HUES6 (cell line): ENCODE measurements around the gene VTI1A.

ENCODE experiments used
- H3K27ac ChIP-seq: 2 replicates; pipeline ENCODE4 v1.7.0; 2013; ENCODE audit warnings: low read depth, mild to moderate bottlenecking, low read length, inconsistent platforms
- H3K27me3 ChIP-seq: 2 replicates; pipeline ENCODE4 v1.6.1; 2013; ENCODE audit warnings: low read length; ENCODE audit not compliant: control insufficient read depth, insufficient read depth
- H3K36me3 ChIP-seq: 2 replicates; pipeline ENCODE4 v1.6.1; 2013; ENCODE audit warnings: low read length; ENCODE audit not compliant: control insufficient read depth, insufficient read depth
- H3K4me1 ChIP-seq: 2 replicates; pipeline ENCODE4 v1.6.1; 2013; ENCODE audit warnings: low read length; ENCODE audit not compliant: control insufficient read depth, insufficient read depth
- H3K4me3 ChIP-seq: 2 replicates; pipeline ENCODE4 v1.5.1; 2013; ENCODE audit warnings: low read depth, low read length
- H3K9ac ChIP-seq: one replicate; pipeline ENCODE4 v1.6.1; 2013; ENCODE audit warnings: mild to moderate bottlenecking, low read length
- H3K9me3 ChIP-seq: 2 replicates; pipeline ENCODE4 v1.6.1; 2013; ENCODE audit warnings: low read depth, low read length; ENCODE audit not compliant: control insufficient read depth, insufficient read depth

VTI1A gene

GRCh38 chr10:112823604-112824003 lies 376.6 kb downstream of the VTI1A start:
- Histone ChIP-seq H3K4me3 (no peak overlapping the region), H3K9ac (no peak overlapping the region), H3K27ac (no peak overlapping the region), H3K36me3 (no peaks in the 10 kb centered on the region), H3K9me3 (no peaks in the 10 kb centered on the region), H3K4me1 (no peaks in the 10 kb centered on the region; the same call in 1 of the 2 replicates), H3K27me3 (no peaks in the 10 kb centered on the region)

- Histone ChIP-seq H3K9ac (no peak overlapping the region), H3K27me3 (no peaks in the 10 kb centered on the region), H3K9me3 (no peaks in the 10 kb centered on the region), H3K4me3 (no peak overlapping the region), H3K36me3 (no peaks in the 10 kb centered on the region), H3K4me1 (peaks cover 11% of the 10 kb centered on the region), H3K27ac (no peak overlapping the region)
Measured at GRCh38 chr10:112826018-112826697, 379.1 kb downstream of the VTI1A start.

- H3K9ac ChIP-seq, result no peak overlapping the region
- no peak overlapping the region for H3K27ac ChIP-seq
- no peak overlapping the region for H3K4me3 ChIP-seq
- peaks cover 21% of the 10 kb centered on the region for H3K4me1 ChIP-seq
- no peaks in the 10 kb centered on the region for H3K27me3 ChIP-seq
- no peaks in the 10 kb centered on the region for H3K9me3 ChIP-seq
- no peaks in the 10 kb centered on the region for H3K36me3 ChIP-seq
Measured at GRCh38 chr10:112827086-112827485, 380.1 kb downstream of the VTI1A start.

GRCh38 chr10:112827951-112828350 lies 380.9 kb downstream of the VTI1A start:
- no peak overlapping the region for H3K27ac ChIP-seq
- H3K4me1 ChIP-seq, result peaks cover 27% of the 10 kb centered on the region
- no peaks in the 10 kb centered on the region for H3K9me3 ChIP-seq
- H3K36me3 ChIP-seq, result no peaks in the 10 kb centered on the region
- no peak overlapping the region for H3K9ac ChIP-seq
- no peaks in the 10 kb centered on the region for H3K27me3 ChIP-seq
- H3K4me3 ChIP-seq, result no peak overlapping the region

GRCh38 chr10:112831859-112832258 lies 384.8 kb downstream of the VTI1A start:
- Histone ChIP-seq H3K27me3 (peaks cover 10% of the 10 kb centered on the region; the same call in 1 of the 2 replicates), H3K4me3 (peak overlapping the region; percentile 28), H3K9me3 (no peaks in the 10 kb centered on the region), H3K9ac (peak overlapping the region; percentile 37), H3K4me1 (peaks cover 50% of the 10 kb centered on the region), H3K27ac (peak overlapping the region; percentile 35), H3K36me3 (no peaks in the 10 kb centered on the region)

GRCh38 chr10:112832361-112832878 lies 385.4 kb downstream of the VTI1A start:
- Histone ChIP-seq H3K4me3 (peak overlapping the region; percentile 28), H3K4me1 (peaks cover 50% of the 10 kb centered on the region), H3K27ac (peak overlapping the region; percentile 35; the same call in 1 of the 2 replicates), H3K27me3 (peaks cover 10% of the 10 kb centered on the region; the same call in 1 of the 2 replicates), H3K36me3 (no peaks in the 10 kb centered on the region), H3K9me3 (no peaks in the 10 kb centered on the region), H3K9ac (peak overlapping the region; percentile 37)

- H3K27ac ChIP-seq, result no peak overlapping the region
- no peaks in the 10 kb centered on the region for H3K9me3 ChIP-seq
- H3K27me3 ChIP-seq, result peaks cover 10% of the 10 kb centered on the region; the same call in 1 of the 2 replicates
- no peak overlapping the region for H3K9ac ChIP-seq
- no peak overlapping the region for H3K4me3 ChIP-seq
- H3K4me1 ChIP-seq, result peaks cover 50% of the 10 kb centered on the region
- no peaks in the 10 kb centered on the region for H3K36me3 ChIP-seq
Measured at GRCh38 chr10:112832959-112833358, 385.9 kb downstream of the VTI1A start.

- peaks cover 10% of the 10 kb centered on the region; the same call in 1 of the 2 replicates for H3K27me3 ChIP-seq
- no peak overlapping the region for H3K27ac ChIP-seq
- H3K9ac ChIP-seq, result no peak overlapping the region
- H3K4me1 ChIP-seq, result peaks cover 64% of the 10 kb centered on the region
- no peaks in the 10 kb centered on the region for H3K36me3 ChIP-seq
- H3K9me3 ChIP-seq, result peaks cover under 1% of the 10 kb centered on the region; the same call in 1 of the 2 replicates
- no peak overlapping the region for H3K4me3 ChIP-seq
Measured at GRCh38 chr10:112834751-112835181, 387.8 kb downstream of the VTI1A start.

- H3K27me3 ChIP-seq, result peaks cover 10% of the 10 kb centered on the region; the same call in 1 of the 2 replicates
- no peaks in the 10 kb centered on the region for H3K36me3 ChIP-seq
- H3K9ac ChIP-seq, result no peak overlapping the region
- peaks cover 59% of the 10 kb centered on the region for H3K4me1 ChIP-seq
- H3K27ac ChIP-seq, result no peak overlapping the region
- peaks cover 5% of the 10 kb centered on the region; the same call in 1 of the 2 replicates for H3K9me3 ChIP-seq
- no peak overlapping the region for H3K4me3 ChIP-seq
Measured at GRCh38 chr10:112835217-112835715, 388.3 kb downstream of the VTI1A start.

GRCh38 chr10:112835944-112836451 lies 389.0 kb downstream of the VTI1A start:
- H3K27ac ChIP-seq, result no peak overlapping the region
- H3K4me1 ChIP-seq, result peaks cover 54% of the 10 kb centered on the region
- peaks cover 10% of the 10 kb centered on the region; the same call in 1 of the 2 replicates for H3K27me3 ChIP-seq
- no peaks in the 10 kb centered on the region for H3K36me3 ChIP-seq
- no peak overlapping the region for H3K9ac ChIP-seq
- H3K4me3 ChIP-seq, result no peak overlapping the region
- H3K9me3 ChIP-seq, result peaks cover 7% of the 10 kb centered on the region; the same call in 1 of the 2 replicates
